HL-60 (cell line): Measurements from ENCODE around the gene MTHFD2L.

Source experiments
- DNase-seq, 2 experiments: peaks; one replicate each; pipeline ENCODE4 v3.0.0-alpha.2; 2010 to 2020; ENCODE audit warnings: low read depth in 1 of 2, low spot score in 1 of 2
- H3K27ac ChIP-seq: fragments of 250-450 bp; sonication (Bioruptor Pico); replicated peaks from 2 replicates; pipeline ENCODE4 v1.5.1; 2020; ENCODE audit warnings: mild to moderate bottlenecking, moderate library complexity
- H3K27me3 ChIP-seq: fragments of 250-450 bp; sonication (Bioruptor Pico); 2 replicates; pipeline ENCODE4 v1.5.1; 2021; ENCODE audit warnings: mild to moderate bottlenecking, moderate library complexity; ENCODE audit not compliant: insufficient read depth, poor library complexity, severe bottlenecking
- H3K4me3 ChIP-seq: replicated peaks from 2 replicates; pipeline ENCODE4 v1.5.1; 2011; ENCODE audit warnings: mild to moderate bottlenecking, control low read depth, low read length; ENCODE audit not compliant: insufficient read depth
- GABPA ChIP-seq: IDR thresholded peaks from 2 replicates; pipeline ENCODE4 v1.6.1; 2012; ENCODE audit warnings: low read depth
- POLR2AphosphoS5 ChIP-seq: IDR thresholded peaks from 2 replicates; pipeline ENCODE4 v1.6.1; 2012; ENCODE audit warnings: low read depth
- SPI1 ChIP-seq: IDR thresholded peaks from 2 replicates; pipeline ENCODE4 v1.6.1; 2012; ENCODE audit warnings: low read depth, mild to moderate bottlenecking, borderline replicate concordance
- TF ChIP-seq, protein P1 (sequence below): IDR thresholded peaks from one replicate; pipeline ENCODE4 v1.5.1; 2011; ENCODE audit warnings: low read length, control low read depth, inconsistent platforms; ENCODE audit not compliant: insufficient read depth
- TF ChIP-seq, protein P2 (sequence below): IDR thresholded peaks from 2 replicates; pipeline ENCODE4 v1.6.1; 2012; ENCODE audit warnings: low read depth; ENCODE audit not compliant: insufficient replicate concordance

MTHFD2L gene

GRCh38 chr4:74284053-74284452, 126.1 kb downstream of the MTHFD2L start:
- Histone ChIP-seq H3K4me3 (no peak overlapping the region), H3K27me3 (no peaks in the 10 kb centered on the region), H3K27ac (no peak overlapping the region)
- no peak for DNase-seq
- no peak for TF ChIP-seq SPI1
- TF ChIP-seq, protein P1, sequence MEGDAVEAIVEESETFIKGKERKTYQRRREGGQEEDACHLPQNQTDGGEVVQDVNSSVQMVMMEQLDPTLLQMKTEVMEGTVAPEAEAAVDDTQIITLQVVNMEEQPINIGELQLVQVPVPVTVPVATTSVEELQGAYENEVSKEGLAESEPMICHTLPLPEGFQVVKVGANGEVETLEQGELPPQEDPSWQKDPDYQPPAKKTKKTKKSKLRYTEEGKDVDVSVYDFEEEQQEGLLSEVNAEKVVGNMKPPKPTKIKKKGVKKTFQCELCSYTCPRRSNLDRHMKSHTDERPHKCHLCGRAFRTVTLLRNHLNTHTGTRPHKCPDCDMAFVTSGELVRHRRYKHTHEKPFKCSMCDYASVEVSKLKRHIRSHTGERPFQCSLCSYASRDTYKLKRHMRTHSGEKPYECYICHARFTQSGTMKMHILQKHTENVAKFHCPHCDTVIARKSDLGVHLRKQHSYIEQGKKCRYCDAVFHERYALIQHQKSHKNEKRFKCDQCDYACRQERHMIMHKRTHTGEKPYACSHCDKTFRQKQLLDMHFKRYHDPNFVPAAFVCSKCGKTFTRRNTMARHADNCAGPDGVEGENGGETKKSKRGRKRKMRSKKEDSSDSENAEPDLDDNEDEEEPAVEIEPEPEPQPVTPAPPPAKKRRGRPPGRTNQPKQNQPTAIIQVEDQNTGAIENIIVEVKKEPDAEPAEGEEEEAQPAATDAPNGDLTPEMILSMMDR = no peak

DNA sequence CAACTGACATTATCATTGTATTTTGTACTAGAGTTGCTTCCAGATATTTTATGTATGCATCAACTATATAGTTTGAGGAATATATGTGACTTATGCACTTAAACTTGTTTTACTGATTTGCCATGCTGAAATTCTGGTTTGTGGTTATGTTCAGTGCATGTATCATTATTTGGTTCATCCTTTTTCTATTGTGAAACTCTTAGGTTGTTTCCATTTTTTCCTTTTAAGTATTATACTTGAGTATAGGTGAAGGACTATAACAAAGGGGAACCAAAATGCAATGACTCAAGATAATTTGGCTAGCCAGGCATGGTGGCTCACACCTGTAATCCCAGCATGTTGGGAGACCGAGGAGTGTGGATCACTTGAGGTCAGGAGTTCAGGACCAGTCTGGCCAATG, 129.2 kb downstream of the MTHFD2L start:
- Histone ChIP-seq H3K4me3 (no peak overlapping the region), H3K27ac (no peak overlapping the region), H3K27me3 (no peaks in the 10 kb centered on the region)
- TF ChIP-seq GABPA (no peak), POLR2AphosphoS5 (no peak), SPI1 (no peak)
- TF ChIP-seq, protein P1 = no peak
- TF ChIP-seq, protein P2, sequence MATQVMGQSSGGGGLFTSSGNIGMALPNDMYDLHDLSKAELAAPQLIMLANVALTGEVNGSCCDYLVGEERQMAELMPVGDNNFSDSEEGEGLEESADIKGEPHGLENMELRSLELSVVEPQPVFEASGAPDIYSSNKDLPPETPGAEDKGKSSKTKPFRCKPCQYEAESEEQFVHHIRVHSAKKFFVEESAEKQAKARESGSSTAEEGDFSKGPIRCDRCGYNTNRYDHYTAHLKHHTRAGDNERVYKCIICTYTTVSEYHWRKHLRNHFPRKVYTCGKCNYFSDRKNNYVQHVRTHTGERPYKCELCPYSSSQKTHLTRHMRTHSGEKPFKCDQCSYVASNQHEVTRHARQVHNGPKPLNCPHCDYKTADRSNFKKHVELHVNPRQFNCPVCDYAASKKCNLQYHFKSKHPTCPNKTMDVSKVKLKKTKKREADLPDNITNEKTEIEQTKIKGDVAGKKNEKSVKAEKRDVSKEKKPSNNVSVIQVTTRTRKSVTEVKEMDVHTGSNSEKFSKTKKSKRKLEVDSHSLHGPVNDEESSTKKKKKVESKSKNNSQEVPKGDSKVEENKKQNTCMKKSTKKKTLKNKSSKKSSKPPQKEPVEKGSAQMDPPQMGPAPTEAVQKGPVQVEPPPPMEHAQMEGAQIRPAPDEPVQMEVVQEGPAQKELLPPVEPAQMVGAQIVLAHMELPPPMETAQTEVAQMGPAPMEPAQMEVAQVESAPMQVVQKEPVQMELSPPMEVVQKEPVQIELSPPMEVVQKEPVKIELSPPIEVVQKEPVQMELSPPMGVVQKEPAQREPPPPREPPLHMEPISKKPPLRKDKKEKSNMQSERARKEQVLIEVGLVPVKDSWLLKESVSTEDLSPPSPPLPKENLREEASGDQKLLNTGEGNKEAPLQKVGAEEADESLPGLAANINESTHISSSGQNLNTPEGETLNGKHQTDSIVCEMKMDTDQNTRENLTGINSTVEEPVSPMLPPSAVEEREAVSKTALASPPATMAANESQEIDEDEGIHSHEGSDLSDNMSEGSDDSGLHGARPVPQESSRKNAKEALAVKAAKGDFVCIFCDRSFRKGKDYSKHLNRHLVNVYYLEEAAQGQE = no peak
- no peak for DNase-seq

DNA sequence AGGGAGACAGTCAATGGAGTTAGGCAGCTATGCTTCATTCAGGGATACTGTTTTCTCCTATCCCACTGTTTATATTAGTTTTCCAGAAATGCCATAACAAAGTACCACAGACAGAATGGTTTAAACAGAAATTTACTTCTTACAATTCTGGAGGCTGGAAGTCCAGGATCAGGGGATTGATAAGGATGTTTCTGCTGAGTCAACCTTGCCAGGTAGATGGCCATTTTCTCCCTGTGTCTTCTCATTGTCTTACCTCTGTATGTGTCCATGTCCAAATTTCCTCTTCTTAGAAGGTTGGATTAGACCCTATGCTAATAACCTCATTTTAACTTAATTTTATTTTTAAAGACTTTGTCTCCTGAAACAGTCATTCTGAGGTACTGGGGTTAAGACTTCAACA, 129.9 kb downstream of the MTHFD2L start:
- no peak for DNase-seq
- TF ChIP-seq GABPA = no peak
- no peak for TF ChIP-seq SPI1
- TF ChIP-seq POLR2AphosphoS5 = no peak
- TF ChIP-seq, protein P1 = no peak
- TF ChIP-seq, protein P2 = no peak
- Histone ChIP-seq H3K27me3 (no peaks in the 10 kb centered on the region), H3K4me3 (no peak overlapping the region), H3K27ac (no peak overlapping the region)

DNA sequence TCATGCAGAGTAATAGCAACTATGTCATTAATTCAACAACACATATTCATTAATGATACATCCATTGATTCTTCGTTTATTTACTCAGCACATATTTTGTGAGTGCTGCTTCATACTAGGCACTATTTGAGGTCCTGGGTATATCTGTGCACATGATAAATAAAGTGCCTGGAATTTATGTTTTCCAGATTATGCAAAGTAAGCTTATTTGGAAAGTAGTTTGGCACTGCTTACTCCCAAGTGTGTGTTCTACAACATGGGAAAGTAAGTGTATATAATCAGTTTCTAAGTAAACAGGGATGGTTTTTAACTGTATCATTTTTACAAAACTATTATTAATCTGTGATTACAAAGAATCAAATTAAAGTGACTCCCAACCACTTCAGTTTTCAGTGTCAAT, 133.6 kb downstream of the MTHFD2L start:
- TF ChIP-seq GABPA = no peak
- TF ChIP-seq POLR2AphosphoS5 = no peak
- H3K27me3 ChIP-seq = no peaks in the 10 kb centered on the region
- DNase-seq = no peak
- no peak overlapping the region for H3K27ac ChIP-seq
- H3K4me3 ChIP-seq = no peak overlapping the region
